Adrenal gland (tissue), 12 donors: ENCODE measurements around the gene HIVEP3. TPM values are rescaled to one million over a fixed set of nuclear protein-coding genes. Genes with fewer than 3 reads are reported as not detected.

Source experiments
- DNase-seq, 7 donors: peaks; one replicate each; pipeline ENCODE4 v3.0.0-alpha.2; 2019 to 2020
- H3K27ac ChIP-seq, 5 donors: fragments of 200-600 bp; sonication (generic) in 4 of 5; 1 replicate in 3 of 5; 2 replicates in 2 of 5; pipeline versions ENCODE4 v1.5.1 to v1.8.0; 2016 to 2020; ENCODE audit warnings: mild to moderate bottlenecking in 1 of 5
- H3K27me3 ChIP-seq: fragments of 200-600 bp; 2 replicates; pipeline ENCODE4 v1.8.0; 2021
- H3K36me3 ChIP-seq, 2 donors: fragments of 200-600 bp; replicated peaks in 1 of 2; 1 replicate in 1 of 2; 2 replicates in 1 of 2; pipeline versions ENCODE4 v1.5.1 to v1.8.0; 2018 to 2022
- H3K4me1 ChIP-seq, 2 donors: fragments of 200-600 bp; replicated peaks in 1 of 2; 1 replicate in 1 of 2; 2 replicates in 1 of 2; pipeline versions ENCODE4 v1.5.1 to v1.8.0; 2018 to 2021
- H3K4me3 ChIP-seq, 4 donors: fragments of 200-600 bp; sonication (generic) in 3 of 4; one replicate each; pipeline ENCODE4 v1.5.1; 2016 to 2018
- H3K9me3 ChIP-seq, 3 donors: fragments of 200-600 bp; sonication (generic) in 1 of 3; replicated peaks in 1 of 3; 1 replicate in 2 of 3; 2 replicates in 1 of 3; pipeline versions ENCODE4 v1.5.1 to v1.8.0; 2016 to 2021
- CTCF ChIP-seq, 6 experiments: fragments of 450-650 bp in 4 of 6; fragments of 200-600 bp in 2 of 6; sonication (generic) in 1 of 6; IDR thresholded peaks; 1 replicate in 5 of 6; 2 replicates in 1 of 6; pipeline versions ENCODE4 v1.5.1 to v1.8.0; 2016 to 2021; ENCODE audit warnings: antibody characterized with exemption in 6 of 6, mild to moderate bottlenecking in 2 of 6, moderate library complexity in 1 of 6
- POLR2A ChIP-seq, 2 donors: fragments of 450-650 bp; IDR thresholded peaks; one replicate each; pipeline ENCODE4 v1.6.1; 2017; ENCODE audit warnings: antibody characterized with exemption in 2 of 2, mild to moderate bottlenecking in 2 of 2, moderate library complexity in 1 of 2
- WGBS, 4 donors: extraction: QIAGEN DNeasy Blood & Tissue Kit in 2 of 4; methylation state at CpG; one replicate each; pipeline versions ENCODE4 v1.1.5 to v1.1.7; 2013 to 2017; 5-methylcytosine and 5-hydroxymethylcytosine counted together
- intact Hi-C, 2 donors: fragments of 100-400 bp; cut with DNase I; formaldehyde crosslinking; loops; one replicate each; pipeline versions ENCODE4 v1.14.1 to v1.15.0; 2022 to 2023
- polyA plus RNA-seq, 3 donors: library from polyadenylated mRNA; stranded (reverse); fragments of 200-250 nt in 2 of 3; fragments of 350-450 nt in 1 of 3; fragmentation: Illumina TruSeq in 1 of 3; extraction: RNeasy Lipid Tissue Mini Kit (QIAGEN cat#74804) in 1 of 3; gene quantifications; one replicate each; pipeline ENCODE4 v1.2.3, GENCODE V29; 2013 to 2014
- total RNA-seq, 9 donors: library from RNA; depleted of rRNA in 4 of 9; stranded (reverse); fragments of >200 nt in 4 of 9; fragments of 120-200 nt in 1 of 9; fragmentation: NEBNext Ultra II Directional in 1 of 9; extraction: Animal tissue kit (Norgen Biotek cat#: 25700) in 1 of 9; gene quantifications; one replicate each; pipeline versions ENCODE4 v1.1.0 to v1.2.4, GENCODE V29; 2013 to 2023
- donor health status: healthy with polysubstance abuse.
- donor health status: Bipolar disorder and iron deficiency.
- donor health status: DM: yes; HTN: yes; CAD: no.
- donor health status: DM: no; HTN: no; CAD: no.
- donor health status: DM: no; HTN: no; CAD: no.
- donor health status: DM: yes; HTN: yes; CAD: no.

The HIVEP3 gene
- total and polyA plus RNA-seq, 12 donors: 3.2 to 7.7 (median 7.0) TPM

- Histone ChIP-seq H3K27ac (no peak overlapping the region), H3K27me3 (no peaks in the 10 kb centered on the region), H3K9me3 (no peaks in the 10 kb centered on the region), H3K36me3 (no peaks in the 10 kb centered on the region), H3K4me1 (peaks cover 21 to 44% of the 10 kb centered on the region in 2 donors), H3K4me3 (no peak overlapping the region)
- 83 to 88% (median 84%) methylated on average over 20 to 21 of the region's 21 CpGs for whole genome bisulfite sequencing, 4 donors
- intact Hi-C loops: no loop called here
- TF ChIP-seq CTCF (IDR thresholded peaks at IDR 0.05) (no peak), POLR2A (IDR thresholded peaks at IDR 0.05) (no peak)
- peak in 1 of 7 donors; percentile 16 for DNase-seq
These were observed 435.5 kb downstream of the HIVEP3 start for GRCh38 chr1:41483001-41483850.

GRCh38 chr1:41482001-41482765 lies 436.5 kb downstream of the HIVEP3 start:
- H3K27me3 ChIP-seq: no peaks in the 10 kb centered on the region
- peaks cover 25 to 42% of the 10 kb centered on the region in 2 donors for H3K4me1 ChIP-seq
- DNase-seq: peak; percentile 59 to 78 (median 75)
- H3K36me3 ChIP-seq: no peaks in the 10 kb centered on the region
- WGBS, 4 donors: 50 to 62% (median 55%) methylated on average over 16 to 18 of the region's 18 CpGs
- intact Hi-C loops: no loop called here
- H3K27ac ChIP-seq: no peak overlapping the region
- TF ChIP-seq CTCF (IDR thresholded peaks at IDR 0.05) (no peak), POLR2A (IDR thresholded peaks at IDR 0.05) (no peak)
- H3K9me3 ChIP-seq: no peaks in the 10 kb centered on the region
- no peak overlapping the region for H3K4me3 ChIP-seq

- Histone ChIP-seq H3K4me3 (no peak overlapping the region), H3K9me3 (no peaks in the 10 kb centered on the region), H3K27me3 (no peaks in the 10 kb centered on the region), H3K36me3 (no peaks in the 10 kb centered on the region), H3K4me1 (peaks cover 34 to 46% of the 10 kb centered on the region in 2 donors), H3K27ac (no peak overlapping the region)
- no peak for TF ChIP-seq CTCF (IDR thresholded peaks at IDR 0.05)
- DNase-seq: no peak
- intact Hi-C loops: no loop called here
- 87 to 93% (median 92%) methylated on average over 11 to 15 of the region's 15 CpGs for WGBS, 4 donors
These were observed 437.5 kb downstream of the HIVEP3 start for GRCh38 chr1:41481109-41481775.
